H9 (cell line): ENCODE measurements around the gene SLC51A. TPM values are rescaled to one million over a fixed set of nuclear protein-coding genes. Genes with fewer than 3 reads are reported as not detected.

Source experiments
- DNase-seq: peaks from one replicate; pipeline ENCODE4 v3.0.0-alpha.2; 2017
- H2AFZ ChIP-seq: one replicate; pipeline ENCODE4 v1.6.1; 2013; ENCODE audit warnings: mild to moderate bottlenecking, low read length, control low read depth, moderate library complexity
- H2AK5ac ChIP-seq: 2 replicates; pipeline ENCODE4 v1.6.1; 2013; ENCODE audit warnings: low read length, control low read depth, mixed read lengths; ENCODE audit not compliant: insufficient read length
- H2BK120ac ChIP-seq: one replicate; pipeline ENCODE4 v1.6.1; 2013; ENCODE audit warnings: low read depth, mild to moderate bottlenecking, low read length, control low read depth, inconsistent platforms; ENCODE audit not compliant: poor library complexity, severe bottlenecking
- H2BK12ac ChIP-seq: 2 replicates; pipeline ENCODE4 v1.6.1; 2013; ENCODE audit warnings: low read length, control low read depth, mixed read lengths, low read depth; ENCODE audit not compliant: insufficient read length
- H2BK15ac ChIP-seq: 2 replicates; pipeline ENCODE4 v1.6.1; 2013; ENCODE audit warnings: low read depth, low read length, control low read depth
- H2BK20ac ChIP-seq: one replicate; pipeline ENCODE4 v1.6.1; 2013; ENCODE audit warnings: low read depth, mild to moderate bottlenecking, low read length, control low read depth, inconsistent platforms; ENCODE audit not compliant: poor library complexity, severe bottlenecking
- H2BK5ac ChIP-seq: 2 replicates; pipeline ENCODE4 v1.6.1; 2013; ENCODE audit warnings: low read length, control low read depth, mixed read lengths; ENCODE audit not compliant: insufficient read length
- H3K14ac ChIP-seq: 2 replicates; pipeline ENCODE4 v1.6.1; 2013; ENCODE audit warnings: low read length, control low read depth; ENCODE audit not compliant: insufficient read depth
- H3K18ac ChIP-seq: 2 replicates; pipeline ENCODE4 v1.6.1; 2013; ENCODE audit warnings: low read depth, mild to moderate bottlenecking, mixed read lengths, low read length, control low read depth; ENCODE audit not compliant: insufficient read length
- H3K23ac ChIP-seq: 2 replicates; pipeline ENCODE4 v1.6.1; 2013; ENCODE audit warnings: low read length, control low read depth, mixed read lengths, low read depth; ENCODE audit not compliant: insufficient read length
- H3K23me2 ChIP-seq: 2 replicates; pipeline ENCODE4 v1.6.1; 2013; ENCODE audit warnings: low read depth, mild to moderate bottlenecking, mixed read lengths, low read length, control low read depth; ENCODE audit not compliant: insufficient read length, poor library complexity, severe bottlenecking
- H3K27ac ChIP-seq: 2 replicates; pipeline ENCODE4 v1.5.1; 2013; ENCODE audit warnings: low read length, control low read depth, mixed read lengths, low read depth; ENCODE audit not compliant: insufficient read length
- H3K27me3 ChIP-seq: 2 replicates; pipeline ENCODE4 v1.6.1; 2013; ENCODE audit warnings: low read length, control low read depth, inconsistent platforms; ENCODE audit not compliant: insufficient read depth
- H3K4ac ChIP-seq: 2 replicates; pipeline ENCODE4 v1.6.1; 2013; ENCODE audit warnings: low read depth, mild to moderate bottlenecking, control low read depth, inconsistent platforms, low read length, moderate library complexity
- H3K4me1 ChIP-seq: 2 replicates; pipeline ENCODE4 v1.6.1; 2013; ENCODE audit warnings: low read length, control low read depth, inconsistent platforms; ENCODE audit not compliant: insufficient read depth
- H3K4me2 ChIP-seq: 2 replicates; pipeline ENCODE4 v1.6.1; 2013; ENCODE audit warnings: low read length, control low read depth, mixed read lengths; ENCODE audit not compliant: insufficient read length, insufficient read depth
- H3K56ac ChIP-seq: 2 replicates; pipeline ENCODE4 v1.6.1; 2013; ENCODE audit warnings: low read depth, mild to moderate bottlenecking, mixed read lengths, low read length, control low read depth; ENCODE audit not compliant: insufficient read length
- H3K79me1 ChIP-seq: 2 replicates; pipeline ENCODE4 v1.6.1; 2013; ENCODE audit warnings: low read depth, mild to moderate bottlenecking, moderate library complexity, low read length, control low read depth, inconsistent platforms; ENCODE audit not compliant: insufficient read depth, poor library complexity, severe bottlenecking
- H3K79me2 ChIP-seq: 2 replicates; pipeline ENCODE4 v1.6.1; 2013; ENCODE audit warnings: low read length, control low read depth, inconsistent platforms; ENCODE audit not compliant: insufficient read depth
- H3K9ac ChIP-seq: 2 replicates; pipeline ENCODE4 v1.6.1; 2013; ENCODE audit warnings: low read length, control low read depth, mixed read lengths; ENCODE audit not compliant: insufficient read length; ENCODE audit errors: extremely low read depth
- H3K9me3 ChIP-seq: one replicate; pipeline ENCODE4 v1.6.1; 2013; ENCODE audit warnings: low read depth, low read length, inconsistent platforms; ENCODE audit not compliant: control insufficient read depth
- H3T11ph ChIP-seq: one replicate; pipeline ENCODE4 v1.6.1; 2013; ENCODE audit warnings: mild to moderate bottlenecking, low read length, control low read depth, inconsistent platforms
- H4K20me1 ChIP-seq: one replicate; pipeline ENCODE4 v1.6.1; 2013; ENCODE audit not compliant: control insufficient read depth, insufficient read length, insufficient read depth
- H4K5ac ChIP-seq: 2 replicates; pipeline ENCODE4 v1.6.1; 2013; ENCODE audit warnings: low read depth, mild to moderate bottlenecking, mixed read lengths, low read length, control low read depth; ENCODE audit not compliant: insufficient read length
- H4K8ac ChIP-seq: replicated peaks from 2 replicates; pipeline ENCODE4 v1.6.1; 2013; ENCODE audit warnings: low read length, control low read depth, mixed read lengths, low read depth; ENCODE audit not compliant: insufficient read length
- H4K91ac ChIP-seq: 2 replicates; pipeline ENCODE4 v1.6.1; 2013; ENCODE audit warnings: low read depth, mild to moderate bottlenecking, moderate library complexity, mixed read lengths, low read length, control low read depth; ENCODE audit not compliant: insufficient read length
- H3K27ac Mint-ChIP-seq, 3 experiments: 2 replicates in 2 of 3; 3 replicates in 1 of 3; pipeline ENCODE4 v1.8.0; 2020 to 2021; ENCODE audit warnings: mixed read lengths in 3 of 3, mild to moderate bottlenecking in 1 of 3, moderate library complexity in 1 of 3
- H3K27me3 Mint-ChIP-seq: 2 replicates; pipeline ENCODE4 v1.8.0; 2021; ENCODE audit warnings: low read depth, mild to moderate bottlenecking, moderate library complexity, mixed read lengths
- H3K36me3 Mint-ChIP-seq, 3 experiments: 2 replicates in 2 of 3; 3 replicates in 1 of 3; pipeline ENCODE4 v1.8.0; 2020 to 2021; ENCODE audit warnings: low read depth in 3 of 3, mixed read lengths in 3 of 3; ENCODE audit not compliant: insufficient read depth in 1 of 3
- H3K4me1 Mint-ChIP-seq, 2 experiments: 2 replicates each; pipeline ENCODE4 v1.8.0; 2020; ENCODE audit warnings: mixed read lengths in 2 of 2
- H3K4me3 Mint-ChIP-seq, 2 experiments: 2 replicates in 1 of 2; 3 replicates in 1 of 2; pipeline ENCODE4 v1.8.0; 2020 to 2021; ENCODE audit warnings: mild to moderate bottlenecking in 2 of 2, mixed read lengths in 2 of 2, moderate library complexity in 1 of 2
- H3K9me3 Mint-ChIP-seq, 2 experiments: 2 replicates in 1 of 2; 3 replicates in 1 of 2; pipeline ENCODE4 v1.8.0; 2020; ENCODE audit warnings: mild to moderate bottlenecking in 2 of 2, mixed read lengths in 2 of 2, moderate library complexity in 1 of 2
- CTCF ChIP-seq: fragments of 200-600 bp; sonication (generic); conservative IDR thresholded peaks from 3 replicates; pipeline ENCODE4 v1.8.0; 2021; ENCODE audit warnings: antibody characterized with exemption, mild to moderate bottlenecking
- WGBS: extraction: QIAGEN DNeasy Blood & Tissue Kit; methylation state at CpG from one replicate; pipeline ENCODE4 v1.1.7; 2013; ENCODE audit warnings: missing lambda C conversion rate, low lambda C conversion rate, mixed read lengths; ENCODE audit not compliant: insufficient read length; ENCODE audit errors: extremely low coverage; 5-methylcytosine and 5-hydroxymethylcytosine counted together
- total RNA-seq: library from RNA; stranded (reverse); gene quantifications from 2 replicates; pipeline ENCODE4 v1.2.1, GENCODE V29; 2021

The SLC51A gene
- total RNA-seq, 1 experiment from 2014 or later: 5.6 TPM

GRCh38 chr3:196235452-196236122 is 19.3 kb downstream of the SLC51A start:
- H3K23me2 ChIP-seq: no peaks in the 10 kb centered on the region
- H2BK15ac ChIP-seq: no peak overlapping the region
- Mint-ChIP-seq H3K4me3 (no peak overlapping the region), H3K27ac (peak overlapping the region in 1 of 3 experiments; percentile 60; a peak in 4 of 7 replicates), H3K9me3 (no peaks in the 10 kb centered on the region), H3K27me3 (no peaks in the 10 kb centered on the region), H3K4me1 (peaks cover 0 to 8% of the 10 kb centered on the region in 2 experiments; a peak in 2 of 4 replicates), H3K36me3 (peaks cover 3 to 29% (median 7%) of the 10 kb centered on the region in 3 experiments; a peak in 4 of 7 replicates)
- no peaks in the 10 kb centered on the region for H3K4me1 ChIP-seq
- DNase-seq: no peak
- H3K4me2 ChIP-seq: no peak overlapping the region
- no peak overlapping the region; the same call in 1 of the 2 replicates for H3K14ac ChIP-seq
- no peak overlapping the region for H3K4ac ChIP-seq
- no peaks in the 10 kb centered on the region for H3K79me2 ChIP-seq
- H2BK20ac ChIP-seq: no peak overlapping the region
- no peak overlapping the region for H2BK120ac ChIP-seq
- no peak overlapping the region for H3K23ac ChIP-seq
- H2AFZ ChIP-seq: no peak overlapping the region
- peaks cover 2% of the 10 kb centered on the region for H4K20me1 ChIP-seq
- no peak overlapping the region for H2BK5ac ChIP-seq
- no CpG with 5 or more reads among the region's 12 CpGs for WGBS
- no peak overlapping the region for H4K5ac ChIP-seq
- H3T11ph ChIP-seq: no peak overlapping the region
- H3K18ac ChIP-seq: no peak overlapping the region
- no peak for TF ChIP-seq CTCF
- no peak overlapping the region for H2AK5ac ChIP-seq
- no peaks in the 10 kb centered on the region for H3K9me3 ChIP-seq
- no peak overlapping the region for H4K8ac ChIP-seq
- H3K27me3 ChIP-seq: no peaks in the 10 kb centered on the region
- H3K79me1 ChIP-seq: no peaks in the 10 kb centered on the region
- H2BK12ac ChIP-seq: no peak overlapping the region
- no peak overlapping the region for H3K9ac ChIP-seq
- H3K27ac ChIP-seq: no peak overlapping the region
- H3K56ac ChIP-seq: no peak overlapping the region
- H4K91ac ChIP-seq: no peak overlapping the region
